Upper lobe of left lung (tissue), 4 donors: Measurements from ENCODE around the gene RAC3.

Experiments used
- CTCF ChIP-seq, 6 experiments: fragments of 450-650 bp in 4 of 6; fragments of 200-600 bp in 2 of 6; sonication (generic) in 2 of 6; IDR thresholded peaks; one replicate each; pipeline ENCODE4 v1.5.1; 2016 to 2019; ENCODE audit warnings: antibody characterized with exemption in 6 of 6
- POLR2A ChIP-seq, 4 donors: fragments of 450-650 bp; IDR thresholded peaks; one replicate each; pipeline ENCODE4 v1.5.1; 2016 to 2017; ENCODE audit warnings: antibody characterized with exemption in 4 of 4, mild to moderate bottlenecking in 2 of 4

- TF ChIP-seq POLR2A (IDR thresholded peaks at IDR 0.05): no peak
- TF ChIP-seq CTCF (IDR thresholded peaks at IDR 0.05): no peak
Measured at GRCh38 chr17:82078433-82078832, 47.0 kb downstream of the RAC3 start.
